Stimulated activated CD8-positive, alpha-beta memory T cell treated with anti-CD3 and anti-CD28 coated beads, Interleukin-12 subunit alpha, Interleukin-12 subunit beta, amount 100 ng/mL, for 1 hour (primary cell): ENCODE measurements around the gene GRIK3.

Source experiments
- DNase-seq: peaks from one replicate; pipeline ENCODE4 v3.0.0-alpha.2; 2020; ENCODE audit warnings: low read depth

GRIK3 gene

GRCh38 chr1:36852586-36852985, 181.7 kb downstream of the GRIK3 start:
- no peak for DNase-seq

GRCh38 chr1:36851595-36851994, 182.7 kb downstream of the GRIK3 start:
- DNase-seq: no peak

- no peak for DNase-seq
Observed at GRCh38 chr1:36851087-36851486, 183.2 kb downstream of the GRIK3 start.

GRCh38 chr1:36849956-36850355, 184.4 kb downstream of the GRIK3 start:
- DNase-seq: no peak

GRCh38 chr1:36847761-36848160, 186.6 kb downstream of the GRIK3 start:
- no peak for DNase-seq

- no peak for DNase-seq
Observed at GRCh38 chr1:36847186-36847585, 187.1 kb downstream of the GRIK3 start.

- DNase-seq: no peak
Observed at GRCh38 chr1:36846357-36846756, 188.0 kb downstream of the GRIK3 start.

- DNase-seq: no peak
Observed at GRCh38 chr1:36845802-36846201, 188.5 kb downstream of the GRIK3 start.

GRCh38 chr1:36844917-36845316, 189.4 kb downstream of the GRIK3 start:
- DNase-seq: no peak

GRCh38 chr1:36843906-36844610, 190.3 kb downstream of the GRIK3 start:
- DNase-seq: no peak

GRCh38 chr1:36843027-36843426, 191.3 kb downstream of the GRIK3 start:
- no peak for DNase-seq

- DNase-seq: no peak
Observed at GRCh38 chr1:36842448-36842847, 191.9 kb downstream of the GRIK3 start.

GRCh38 chr1:36839485-36839884, 194.8 kb downstream of the GRIK3 start:
- DNase-seq: no peak

- DNase-seq: no peak
Observed at GRCh38 chr1:36838888-36839287, 195.4 kb downstream of the GRIK3 start.

- DNase-seq: no peak
Observed at GRCh38 chr1:36836916-36837315, 197.4 kb downstream of the GRIK3 start.

GRCh38 chr1:36836196-36836883, 198.0 kb downstream of the GRIK3 start:
- DNase-seq: no peak

- no peak for DNase-seq
Observed at GRCh38 chr1:36835696-36836095, 198.6 kb downstream of the GRIK3 start.

- no peak for DNase-seq
Observed at GRCh38 chr1:36835017-36835695, 199.2 kb downstream of the GRIK3 start.

GRCh38 chr1:36834586-36834985, 199.7 kb downstream of the GRIK3 start:
- no peak for DNase-seq

GRCh38 chr1:36831186-36831810, 203.0 kb downstream of the GRIK3 start:
- no peak for DNase-seq

- no peak for DNase-seq
Observed at GRCh38 chr1:36829961-36830360, 204.4 kb downstream of the GRIK3 start.

- no peak for DNase-seq
Observed at GRCh38 chr1:36829066-36829465, 205.2 kb downstream of the GRIK3 start.

GRCh38 chr1:36825226-36825625, 209.1 kb downstream of the GRIK3 start:
- no peak for DNase-seq
